ENCODE results near the gene CDKL4.
"Not testable (repeated sequence)": the region's sequence is repeated elsewhere in the genome, so short reads cannot be mapped to it uniquely, and the experiment has no call there.

CDKL4 gene

GRCh38 chr2:39140948-39141333 is 102.8 kb downstream of the CDKL4 start:
- not testable (repeated sequence) for DNase-seq

DNA sequence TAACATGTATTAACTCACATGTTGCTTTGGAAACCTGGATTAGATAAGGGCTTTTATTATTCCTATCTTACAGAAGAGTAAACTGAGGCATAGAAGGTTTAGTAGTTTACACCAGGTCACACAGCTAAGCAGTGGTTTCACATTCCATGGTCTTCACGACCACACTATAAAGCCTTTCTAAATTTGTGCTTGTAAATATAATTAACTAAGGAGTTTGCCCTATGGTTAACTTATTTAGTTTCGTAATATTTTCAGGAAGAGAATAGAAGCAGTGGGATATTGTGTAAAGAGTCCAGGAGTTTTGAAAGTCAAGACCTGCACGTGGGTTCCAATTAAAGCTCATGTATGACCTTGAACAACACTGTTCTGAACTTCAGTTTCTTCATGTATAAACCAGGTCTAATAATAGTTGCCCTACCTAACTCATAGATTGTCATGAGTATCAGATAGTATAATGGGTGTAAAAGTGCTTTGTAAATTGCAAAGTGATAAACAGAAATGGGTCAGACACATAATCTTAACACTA is 103.4 kb downstream of the CDKL4 start:
- no peak for DNase-seq

GRCh38 chr2:39139511-39140237 is 104.1 kb downstream of the CDKL4 start:
- DNase-seq = no peak

DNA sequence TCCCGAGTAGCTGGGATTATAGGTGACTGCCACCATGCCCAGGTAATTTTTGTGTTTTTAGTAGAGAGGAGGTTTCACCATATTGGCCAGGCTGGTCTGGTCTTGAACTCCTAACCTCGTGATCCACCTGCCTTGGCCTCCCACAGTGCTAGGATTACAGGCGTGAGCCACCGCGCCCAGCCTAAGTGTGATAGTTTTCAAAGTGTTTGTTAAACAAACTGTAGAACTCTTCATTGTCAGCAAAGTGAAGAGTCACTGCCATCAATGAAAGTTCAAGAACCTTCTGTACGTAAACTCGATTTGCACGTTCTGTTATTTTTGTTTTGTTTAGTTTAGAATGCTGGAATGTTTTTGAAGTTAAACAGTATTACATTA is 104.9 kb downstream of the CDKL4 start:
- DNase-seq = no peak

GRCh38 chr2:39138187-39138836 is 105.5 kb downstream of the CDKL4 start:
- not testable (repeated sequence) for DNase-seq

DNA sequence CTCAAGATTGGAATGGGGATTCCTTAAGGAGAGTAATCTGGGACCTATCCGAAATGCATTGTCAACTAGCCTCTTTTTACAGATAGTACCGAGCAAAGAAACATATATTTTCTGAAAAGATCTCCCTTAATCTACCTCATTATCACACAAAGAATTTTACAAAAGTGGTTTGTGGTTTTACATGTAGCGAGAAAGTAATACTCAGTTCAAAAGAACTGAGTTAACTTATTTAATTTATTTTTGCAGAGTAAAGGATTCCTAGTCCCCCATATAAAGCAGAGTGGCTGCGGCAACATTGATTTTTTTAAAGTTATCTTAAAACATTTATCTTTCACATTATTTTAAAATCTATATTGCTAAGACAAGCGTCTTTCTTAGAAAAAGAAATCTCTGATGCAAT is 107.0 kb downstream of the CDKL4 start:
- no peak for DNase-seq

- no peak for DNase-seq
These were observed 108.0 kb downstream of the CDKL4 start for GRCh38 chr2:39135690-39136259.

DNA sequence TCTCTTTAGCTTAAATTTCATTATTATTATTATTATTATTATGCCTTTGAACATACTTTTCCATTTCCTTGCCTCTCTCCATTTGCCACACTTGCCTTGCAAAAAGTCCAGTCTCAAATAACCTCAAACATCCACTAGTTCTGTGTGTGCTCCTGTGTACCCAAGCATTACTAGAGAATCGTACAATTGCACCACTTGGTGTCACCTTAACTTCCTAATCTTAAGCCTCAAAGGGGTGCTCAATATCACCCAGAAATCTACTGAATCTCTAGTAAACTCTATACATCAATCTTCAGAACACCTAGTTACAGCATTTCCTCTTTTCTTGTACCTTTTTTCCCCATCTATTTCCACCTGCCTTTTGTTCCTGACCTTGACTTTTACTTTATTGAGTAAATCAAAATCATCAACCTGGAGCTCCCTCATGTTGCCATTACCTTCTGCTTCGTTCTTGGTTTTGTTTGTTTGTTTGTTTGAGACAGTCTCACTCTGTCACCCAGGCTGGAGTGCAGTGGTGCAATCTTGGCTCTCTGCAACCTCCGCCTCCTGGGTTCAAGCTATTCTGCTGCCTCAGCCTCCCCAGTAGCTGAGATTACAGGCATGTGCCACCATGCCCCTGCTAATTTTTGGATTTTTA is 110.4 kb downstream of the CDKL4 start:
- DNase-seq = no peak

- peak; percentile 72 to 80 for DNase-seq
These were observed 114.8 kb downstream of the CDKL4 start for GRCh38 chr2:39128919-39129391.

DNA sequence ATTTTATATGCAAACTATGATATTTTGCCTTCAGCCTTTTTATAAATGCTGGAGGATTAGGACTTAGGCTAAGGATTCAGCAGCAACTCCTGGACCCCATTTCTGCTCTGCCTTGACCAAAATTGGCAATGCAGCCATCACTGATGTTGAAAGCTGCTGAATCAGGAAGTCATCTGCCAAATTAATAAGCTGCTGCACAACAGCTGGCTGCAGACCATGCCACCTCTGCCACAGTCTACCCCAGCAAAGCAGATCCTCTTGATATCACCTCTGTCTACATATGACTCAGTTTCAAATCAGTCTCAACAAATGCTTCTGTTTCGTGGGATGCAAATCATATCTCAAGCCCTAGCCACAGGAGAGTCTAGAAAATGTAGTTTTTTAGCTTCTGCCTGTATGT is 115.8 kb downstream of the CDKL4 start:
- peak; percentile 51 to 65 for DNase-seq
